Measurements from ENCODE around the gene ALDH1A2.

The ALDH1A2 gene

GRCh38 chr15:57919754-57920153 lies 145.8 kb downstream of the ALDH1A2 start:
- DNase-seq (ENCODE audit: low spot score) = no peak
- in situ Hi-C loops (cut with MboI; ENCODE audit: low sequenced_read_pairs, unreplicated experiment) = no loop called here
- no peak for TF ChIP-seq CTCF (IDR thresholded peaks at IDR 0.05; ENCODE audit: borderline replicate concordance, control extremely low read depth, extremely low read depth, insufficient read depth, missing control alignments)

GRCh38 chr15:57917998-57918397 lies 147.5 kb downstream of the ALDH1A2 start:
- in situ Hi-C loops (cut with MboI; ENCODE audit: low sequenced_read_pairs, unreplicated experiment) = no loop called here
- DNase-seq (ENCODE audit: low spot score) = no peak
- TF ChIP-seq CTCF (IDR thresholded peaks at IDR 0.05; ENCODE audit: borderline replicate concordance, control extremely low read depth, extremely low read depth, insufficient read depth, missing control alignments) = no peak

GRCh38 chr15:57916695-57917094 lies 148.8 kb downstream of the ALDH1A2 start:
- TF ChIP-seq CTCF (IDR thresholded peaks at IDR 0.05; ENCODE audit: borderline replicate concordance, control extremely low read depth, extremely low read depth, insufficient read depth, missing control alignments) = no peak
- no peak for DNase-seq (ENCODE audit: low spot score)
- in situ Hi-C loops (cut with MboI; ENCODE audit: low sequenced_read_pairs, unreplicated experiment) = no loop called here

- DNase-seq (ENCODE audit: low spot score) = no peak
- no peak for TF ChIP-seq CTCF (IDR thresholded peaks at IDR 0.05; ENCODE audit: borderline replicate concordance, control extremely low read depth, extremely low read depth, insufficient read depth, missing control alignments)
Measured at GRCh38 chr15:57915827-57916531, 149.5 kb downstream of the ALDH1A2 start.

GRCh38 chr15:57914350-57915055 lies 151.0 kb downstream of the ALDH1A2 start:
- no peak for DNase-seq (ENCODE audit: low spot score)
- TF ChIP-seq CTCF (IDR thresholded peaks at IDR 0.05; ENCODE audit: borderline replicate concordance, control extremely low read depth, extremely low read depth, insufficient read depth, missing control alignments) = no peak
- in situ Hi-C loops (cut with MboI; ENCODE audit: low sequenced_read_pairs, unreplicated experiment) = no loop called here

More at GRCh38 chr15:57915827-57916531, 149.5 kb downstream of the ALDH1A2 start:
- in situ Hi-C loops (cut with MboI; ENCODE audit: low sequenced_read_pairs, unreplicated experiment) = no loop called here

GRCh38 chr15:57911247-57911646 lies 154.3 kb downstream of the ALDH1A2 start:
- in situ Hi-C loops (cut with MboI; ENCODE audit: low sequenced_read_pairs, unreplicated experiment) = no loop called here
- no peak for TF ChIP-seq CTCF (IDR thresholded peaks at IDR 0.05; ENCODE audit: borderline replicate concordance, control extremely low read depth, extremely low read depth, insufficient read depth, missing control alignments)
- no peak for DNase-seq (ENCODE audit: low spot score)

Measured in GM13976 (cell line).